Suprapubic skin (tissue), 4 donors: Measurements from ENCODE around the gene TMEM143. TPM values are rescaled to one million over a fixed set of nuclear protein-coding genes. Genes with fewer than 3 reads are reported as not detected.
A peak's percentile ranks its signal among the peaks of the same experiment; 100 is the strongest.
"Not testable (repeated sequence)": the region's sequence is repeated elsewhere in the genome, so short reads cannot be mapped to it uniquely, and the experiment has no call there.

Source experiments
- DNase-seq, 2 donors: peaks; one replicate each; pipeline ENCODE4 v3.0.0-alpha.2; 2019; ENCODE audit warnings: low spot score in 2 of 2
- H3K27ac ChIP-seq: fragments of 200-600 bp; sonication (generic); one replicate; pipeline ENCODE4 v1.5.1; 2019
- H3K27me3 ChIP-seq: fragments of 200-600 bp; sonication (generic); one replicate; pipeline ENCODE4 v1.5.1; 2019
- H3K36me3 ChIP-seq: fragments of 200-600 bp; sonication (generic); one replicate; pipeline ENCODE4 v1.5.1; 2019
- H3K4me1 ChIP-seq: fragments of 200-600 bp; sonication (generic); one replicate; pipeline ENCODE4 v1.5.1; 2019
- H3K4me3 ChIP-seq: fragments of 200-600 bp; sonication (generic); one replicate; pipeline ENCODE4 v1.5.1; 2019; ENCODE audit warnings: mild to moderate bottlenecking
- H3K9me3 ChIP-seq: fragments of 200-600 bp; sonication (generic); one replicate; pipeline ENCODE4 v1.5.1; 2019
- CTCF ChIP-seq, 2 donors: fragments of 200-600 bp in 1 of 2; fragments of 450-650 bp in 1 of 2; sonication (generic) in 1 of 2; IDR thresholded peaks; one replicate each; pipeline ENCODE4 v1.5.1; 2016 to 2019; ENCODE audit warnings: antibody characterized with exemption in 2 of 2, mild to moderate bottlenecking in 1 of 2, moderate library complexity in 1 of 2
- EP300 ChIP-seq: sonication (generic); formaldehyde crosslinking; IDR thresholded peaks from one replicate; pipeline ENCODE4 v1.6.1; 2017; ENCODE audit warnings: antibody characterized with exemption
- POLR2A ChIP-seq, 2 donors: fragments of 450-650 bp; IDR thresholded peaks; one replicate each; pipeline ENCODE4 v1.6.1; 2017; ENCODE audit warnings: antibody characterized with exemption in 2 of 2, mild to moderate bottlenecking in 2 of 2, moderate library complexity in 2 of 2
- POLR2AphosphoS5 ChIP-seq, 3 donors: sonication (generic); formaldehyde crosslinking; IDR thresholded peaks; one replicate each; pipeline ENCODE4 v1.6.1; 2017; ENCODE audit warnings: antibody characterized with exemption in 3 of 3
- WGBS: methylation state at CpG from one replicate; pipeline ENCODE4 v1.1.5; 2018; 5-methylcytosine and 5-hydroxymethylcytosine counted together
- total RNA-seq, 4 donors: library from RNA; depleted of rRNA; stranded (reverse); fragments of >200 nt; gene quantifications; one replicate each; pipeline ENCODE4 v1.1.0, GENCODE V29; 2016

Gene TMEM143
- total RNA-seq, 4 donors from 2014 or later, result 7.8 to 14.7 (median 9.3) TPM

- TF ChIP-seq POLR2A (IDR thresholded peaks at IDR 0.05), result no peak
- TF ChIP-seq CTCF (IDR thresholded peaks at IDR 0.05), result no peak
- no peak for TF ChIP-seq EP300
- no peak for TF ChIP-seq POLR2AphosphoS5 (IDR thresholded peaks at IDR 0.05)
- Histone ChIP-seq H3K27me3 (no peaks in the 10 kb centered on the region), H3K9me3 (no peaks in the 10 kb centered on the region), H3K4me3 (no peak overlapping the region), H3K4me1 (no peaks in the 10 kb centered on the region), H3K36me3 (no peaks in the 10 kb centered on the region), H3K27ac (no peak overlapping the region)
- WGBS, result 95% methylated on average over 18 of the region's 42 CpGs
- no peak for DNase-seq
Measured at GRCh38 chr19:48296963-48297734, 66.6 kb downstream of the TMEM143 start.

GRCh38 chr19:48295458-48295857 lies 68.3 kb downstream of the TMEM143 start:
- DNase-seq, result no peak
- H3K27me3 ChIP-seq, result peaks cover 5% of the 10 kb centered on the region
- TF ChIP-seq POLR2AphosphoS5 (IDR thresholded peaks at IDR 0.05) (no peak), CTCF (IDR thresholded peaks at IDR 0.05) (no peak), POLR2A (IDR thresholded peaks at IDR 0.05) (no peak), EP300 (no peak)
- no peaks in the 10 kb centered on the region for H3K36me3 ChIP-seq
- WGBS, result 68% methylated on average over 9 of the region's 10 CpGs
- H3K4me3 ChIP-seq, result no peak overlapping the region
- no peak overlapping the region for H3K27ac ChIP-seq
- peaks cover 12% of the 10 kb centered on the region for H3K4me1 ChIP-seq
- H3K9me3 ChIP-seq, result no peaks in the 10 kb centered on the region

DNA sequence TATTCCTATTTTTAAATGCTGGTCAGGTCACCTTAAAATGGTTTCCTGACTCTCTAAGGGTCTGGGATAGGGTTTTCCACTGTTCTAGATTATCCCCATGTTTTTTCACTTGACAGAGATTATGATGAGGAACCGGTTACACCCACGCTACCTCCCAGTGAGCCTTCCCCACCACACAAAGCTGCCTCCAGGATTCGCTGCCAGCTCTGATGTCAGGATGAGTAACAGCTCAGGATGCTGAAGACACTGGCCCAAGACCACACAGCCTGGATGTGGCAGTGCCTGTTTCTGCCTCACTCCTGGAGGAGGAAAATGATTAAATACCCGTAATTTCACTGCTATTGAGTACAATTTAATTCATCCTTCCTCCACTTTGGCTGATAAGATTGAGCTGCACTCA lies 70.9 kb downstream of the TMEM143 start:
- Histone ChIP-seq H3K4me1 (peaks cover 15% of the 10 kb centered on the region), H3K4me3 (no peak overlapping the region), H3K27ac (no peak overlapping the region), H3K27me3 (peaks cover 5% of the 10 kb centered on the region), H3K36me3 (no peaks in the 10 kb centered on the region), H3K9me3 (no peaks in the 10 kb centered on the region)
- no peak for DNase-seq
- 54% methylated on average over 4 of the region's 4 CpGs for WGBS
- TF ChIP-seq CTCF (IDR thresholded peaks at IDR 0.05) (no peak), POLR2AphosphoS5 (IDR thresholded peaks at IDR 0.05) (no peak), POLR2A (IDR thresholded peaks at IDR 0.05) (no peak), EP300 (no peak)

DNA sequence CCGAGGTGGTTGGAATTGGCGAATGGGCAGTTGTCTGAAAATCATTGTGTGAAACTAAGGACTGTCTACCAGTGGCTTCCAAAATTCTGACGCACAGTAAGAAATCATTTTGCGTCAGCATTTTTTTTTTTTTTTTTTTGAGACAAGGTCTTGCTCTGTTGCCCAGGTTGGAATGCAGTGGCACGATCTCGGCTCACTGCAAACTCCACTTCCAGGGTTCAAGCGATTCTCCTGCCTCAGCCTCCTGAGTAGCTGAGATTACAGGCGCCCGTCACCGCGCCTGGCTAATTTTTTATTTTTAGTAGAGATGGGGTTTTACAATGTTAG lies 72.3 kb downstream of the TMEM143 start:
- H3K27me3 ChIP-seq, H3K27ac ChIP-seq, H3K36me3 ChIP-seq, DNase-seq, H3K9me3 ChIP-seq: not testable (repeated sequence)
- H3K4me3 ChIP-seq, result peak overlapping the region; percentile 49
- 26% methylated on average over 11 of the region's 11 CpGs for WGBS
- peaks cover 15% of the 10 kb centered on the region for H3K4me1 ChIP-seq

GRCh38 chr19:48290771-48291488 lies 72.8 kb downstream of the TMEM143 start:
- 1% methylated on average over 31 of the region's 45 CpGs for WGBS
- Histone ChIP-seq H3K27me3 (peaks cover 5% of the 10 kb centered on the region), H3K4me1 (peaks cover 15% of the 10 kb centered on the region), H3K4me3 (peak overlapping the region; percentile 49), H3K36me3 (peaks cover 6% of the 10 kb centered on the region), H3K9me3 (no peaks in the 10 kb centered on the region), H3K27ac (peak overlapping the region; percentile 20)
- peak; percentile 83 to 90 for DNase-seq
- TF ChIP-seq POLR2A (IDR thresholded peaks at IDR 0.05) (no peak), EP300 (no peak), CTCF (IDR thresholded peaks at IDR 0.05) (peak; percentile 96 to 99), POLR2AphosphoS5 (IDR thresholded peaks at IDR 0.05) (no peak)
